ENCODE measurements around the gene ADARB1.

Gene ADARB1

DNA sequence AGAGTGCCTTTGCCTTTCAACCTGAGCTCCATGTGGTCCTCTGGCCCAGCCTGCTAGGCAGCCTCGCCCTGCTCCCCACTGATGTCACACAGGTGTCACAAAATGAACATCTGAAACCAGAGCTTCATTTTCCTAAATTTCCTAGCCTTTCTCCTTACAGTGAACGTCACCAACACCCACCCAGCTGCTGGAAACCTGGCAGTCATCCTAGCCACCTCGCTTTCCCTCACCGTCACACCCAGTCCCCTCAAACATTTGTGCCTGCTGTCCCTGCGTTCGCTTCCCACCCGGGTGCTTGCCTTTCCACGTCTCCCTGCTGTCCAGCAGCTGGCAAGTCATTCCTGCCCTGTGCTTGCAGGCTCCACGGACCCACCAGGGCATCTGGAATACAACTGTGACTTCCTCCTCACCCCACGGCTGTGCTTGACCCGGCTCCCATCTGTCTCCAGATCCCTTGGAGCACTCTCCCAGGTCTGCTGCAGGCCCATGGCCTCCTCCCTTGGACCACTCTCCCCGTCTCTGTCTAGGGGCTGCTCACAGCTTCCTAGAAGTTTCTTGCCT, 23.5 kb downstream of the ADARB1 start:
- no peak for DNase-seq

DNA sequence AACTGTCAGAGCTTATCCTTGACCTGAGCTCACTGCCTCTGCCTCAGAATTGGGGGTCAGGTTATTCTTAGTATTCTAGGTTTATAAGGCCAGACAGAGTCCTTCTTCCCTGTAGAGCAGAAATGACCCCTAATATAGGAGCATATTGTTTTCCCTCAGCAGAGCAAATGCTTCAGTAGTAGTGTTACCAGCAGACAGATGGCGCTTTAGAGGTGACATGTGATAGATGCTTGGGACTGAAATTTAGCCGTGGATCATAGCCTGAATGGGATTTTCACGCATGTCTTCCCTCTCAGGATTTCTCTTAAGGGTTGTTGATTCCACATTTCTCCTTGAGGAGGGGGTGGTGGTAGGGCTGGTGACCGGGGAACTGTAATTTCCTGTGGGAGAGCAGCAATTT, 24.5 kb downstream of the ADARB1 start:
- DNase-seq, result no peak

DNA sequence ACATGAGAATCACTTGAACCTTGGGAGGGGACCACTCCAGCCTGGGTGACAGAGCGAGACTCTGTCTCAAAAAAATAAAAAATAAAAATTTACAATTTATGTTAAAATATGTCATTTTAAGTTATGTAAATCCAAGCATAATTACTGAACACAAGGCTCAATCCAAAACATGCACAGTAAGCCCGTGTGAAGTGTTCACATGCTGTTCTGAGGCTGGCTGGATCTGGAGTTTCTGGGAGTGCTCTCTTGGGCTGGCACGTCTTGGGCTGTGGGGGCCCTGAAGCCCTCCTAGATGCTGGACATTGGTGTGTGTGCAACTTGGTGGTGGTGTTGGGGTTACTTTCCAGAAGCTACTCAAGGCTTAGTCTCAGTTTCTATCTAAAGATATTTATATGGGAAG, 25.2 kb downstream of the ADARB1 start:
- no peak for DNase-seq

DNA sequence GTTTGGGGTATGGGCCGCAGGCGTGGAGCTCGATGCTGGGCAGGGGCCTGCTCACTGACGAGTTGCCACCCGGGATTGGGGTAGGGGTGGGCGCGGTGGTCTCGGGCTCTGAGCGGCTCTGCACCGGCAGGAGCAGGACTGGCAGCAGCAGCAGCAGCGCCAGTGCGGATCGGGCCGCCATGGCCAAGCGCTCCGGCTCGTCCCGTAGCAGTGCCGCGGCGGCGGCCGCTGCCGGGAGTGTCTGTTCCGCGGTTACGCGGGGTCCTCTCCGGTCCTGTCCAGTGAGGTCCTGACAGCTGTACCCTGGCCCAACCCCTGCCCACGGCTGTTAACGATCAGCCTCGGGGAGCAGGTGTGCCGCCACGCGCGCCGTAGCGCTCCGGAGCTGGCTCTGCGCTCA, 26.5 kb downstream of the ADARB1 start:
- DNase-seq, result no peak

DNA sequence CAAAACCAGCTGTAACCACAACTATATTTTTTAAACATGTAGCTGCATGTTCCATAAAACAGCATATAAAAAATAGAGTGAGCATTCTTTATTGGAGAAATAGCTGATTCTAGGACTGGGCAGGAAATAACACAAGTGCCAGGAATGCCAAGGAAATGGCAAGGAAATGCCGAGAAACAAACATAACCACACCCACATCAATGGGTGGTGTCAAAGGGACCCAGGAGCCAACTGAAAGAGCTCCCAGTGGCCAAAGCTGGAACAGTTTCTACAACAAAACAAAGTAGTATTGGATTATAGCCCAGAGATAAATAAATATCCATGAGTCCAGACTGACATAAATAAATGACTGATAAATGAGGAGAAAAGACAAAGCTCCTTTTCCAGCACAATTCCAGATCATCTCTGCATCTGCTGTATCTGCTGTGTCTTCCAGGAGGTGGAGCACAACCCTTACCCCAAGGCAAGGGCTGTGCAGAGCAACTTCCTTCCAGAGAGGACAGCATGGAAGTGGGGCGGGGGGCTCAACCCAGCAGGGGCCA, 28.1 kb downstream of the ADARB1 start:
- no peak for DNase-seq

DNA sequence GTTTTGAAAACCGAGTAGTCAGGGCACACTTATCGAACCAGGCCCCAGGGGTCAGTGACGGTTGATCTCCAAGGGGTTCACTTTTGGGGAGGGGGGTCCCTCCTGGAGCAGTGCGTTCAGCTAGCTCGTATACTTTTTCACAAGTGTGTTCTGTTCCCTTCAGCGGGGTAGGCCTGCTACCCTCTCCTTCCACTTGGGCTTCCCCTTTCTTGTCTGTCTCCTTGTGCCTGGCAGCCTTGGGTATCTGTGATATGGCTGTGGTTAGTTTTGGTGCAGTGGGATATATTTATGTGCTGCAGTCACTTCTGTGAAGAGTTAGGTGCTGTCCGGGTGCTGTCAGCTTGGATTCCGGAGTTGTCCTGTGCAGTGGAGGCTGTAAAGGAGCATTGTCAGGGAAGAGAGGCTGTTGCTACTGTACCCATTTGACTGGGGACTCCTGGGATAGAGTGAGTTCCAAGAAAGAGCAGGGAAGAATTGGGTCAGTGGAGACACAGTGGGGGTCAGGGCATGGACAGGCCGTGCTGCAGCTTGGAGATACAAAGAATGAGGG, 29.7 kb downstream of the ADARB1 start:
- no peak for DNase-seq

DNA sequence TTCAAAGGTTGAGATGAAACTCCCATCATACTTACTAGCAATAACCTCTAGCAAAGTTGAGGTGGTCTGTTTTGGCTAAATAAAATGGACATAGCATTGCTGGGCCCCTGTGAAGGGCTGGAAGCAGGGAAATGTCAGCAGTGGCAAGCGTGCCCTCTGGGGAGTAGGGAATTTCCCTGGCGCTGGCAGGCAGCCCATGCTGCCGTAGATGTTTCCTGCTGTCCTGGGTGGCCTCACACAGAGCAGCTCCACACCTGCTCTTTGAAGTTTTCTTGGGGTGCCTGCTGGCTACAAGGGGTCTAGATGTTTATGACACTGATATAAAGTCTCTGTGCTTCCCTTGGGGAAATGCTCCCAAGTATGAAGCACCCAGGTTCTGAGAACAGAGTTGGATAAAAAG, 30.2 kb downstream of the ADARB1 start:
- DNase-seq, result no peak

DNA sequence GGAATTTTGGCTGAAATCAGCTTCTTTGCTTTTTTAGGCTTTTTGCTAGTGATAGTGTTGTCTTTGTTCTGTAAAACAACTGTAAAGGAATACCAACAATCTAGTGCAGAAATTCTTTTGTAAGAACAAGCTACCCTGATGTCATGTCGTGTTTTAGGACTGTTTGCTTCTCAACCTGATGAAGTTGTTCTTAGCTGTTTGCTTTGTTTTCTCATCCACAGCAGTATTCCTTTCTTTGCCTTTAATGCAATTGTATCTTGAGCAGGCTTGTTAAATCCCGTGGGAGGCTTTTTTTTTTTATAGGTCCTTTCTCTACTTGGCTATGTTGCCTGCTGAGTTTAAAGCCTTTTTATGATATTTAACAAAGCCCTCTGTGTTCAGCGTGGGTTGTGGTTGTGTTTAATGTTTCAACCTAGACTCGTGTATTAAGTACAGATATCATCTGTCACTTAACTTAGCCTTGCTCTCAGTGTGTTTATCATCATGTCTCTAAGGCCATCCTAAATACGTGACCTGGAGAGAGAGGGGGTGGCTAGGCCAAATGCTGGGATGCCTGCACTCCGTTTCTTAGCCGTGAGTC, 31.6 kb downstream of the ADARB1 start:
- DNase-seq, result no peak

DNA sequence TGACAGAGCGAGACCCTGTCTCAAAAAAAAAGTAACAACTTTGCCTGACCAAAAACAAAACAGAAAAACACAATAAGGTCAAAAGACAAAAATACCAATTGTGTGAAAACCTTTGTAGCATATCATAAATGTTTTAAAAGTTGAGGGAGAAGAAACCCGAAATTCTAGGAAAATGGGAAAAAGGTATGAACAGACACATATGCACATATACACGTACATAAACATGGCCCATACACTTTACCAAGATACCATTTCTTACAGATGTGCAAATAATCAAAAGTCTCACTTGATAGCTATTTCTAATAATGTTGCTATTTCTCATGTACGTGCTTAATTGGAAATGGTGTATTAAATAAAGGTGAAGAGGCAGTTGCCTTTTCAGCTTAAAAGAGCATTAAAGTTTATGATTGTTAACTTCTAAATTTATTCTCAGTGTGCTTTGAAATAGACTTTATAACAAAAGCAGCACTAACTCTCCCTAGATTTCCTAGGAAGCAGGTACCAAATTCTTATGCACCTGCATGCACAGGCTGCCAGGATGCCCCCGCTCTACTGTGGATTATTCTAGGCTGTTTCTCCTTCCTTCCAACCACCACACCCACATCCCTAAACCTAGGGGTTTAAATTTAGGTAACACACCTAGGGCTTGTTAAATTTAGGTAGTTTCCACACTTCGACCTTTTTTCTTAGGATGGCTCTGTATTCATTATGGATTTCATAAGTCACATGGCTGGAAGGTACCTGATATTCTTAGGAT, 33.8 kb downstream of the ADARB1 start:
- DNase-seq, result no peak

DNA sequence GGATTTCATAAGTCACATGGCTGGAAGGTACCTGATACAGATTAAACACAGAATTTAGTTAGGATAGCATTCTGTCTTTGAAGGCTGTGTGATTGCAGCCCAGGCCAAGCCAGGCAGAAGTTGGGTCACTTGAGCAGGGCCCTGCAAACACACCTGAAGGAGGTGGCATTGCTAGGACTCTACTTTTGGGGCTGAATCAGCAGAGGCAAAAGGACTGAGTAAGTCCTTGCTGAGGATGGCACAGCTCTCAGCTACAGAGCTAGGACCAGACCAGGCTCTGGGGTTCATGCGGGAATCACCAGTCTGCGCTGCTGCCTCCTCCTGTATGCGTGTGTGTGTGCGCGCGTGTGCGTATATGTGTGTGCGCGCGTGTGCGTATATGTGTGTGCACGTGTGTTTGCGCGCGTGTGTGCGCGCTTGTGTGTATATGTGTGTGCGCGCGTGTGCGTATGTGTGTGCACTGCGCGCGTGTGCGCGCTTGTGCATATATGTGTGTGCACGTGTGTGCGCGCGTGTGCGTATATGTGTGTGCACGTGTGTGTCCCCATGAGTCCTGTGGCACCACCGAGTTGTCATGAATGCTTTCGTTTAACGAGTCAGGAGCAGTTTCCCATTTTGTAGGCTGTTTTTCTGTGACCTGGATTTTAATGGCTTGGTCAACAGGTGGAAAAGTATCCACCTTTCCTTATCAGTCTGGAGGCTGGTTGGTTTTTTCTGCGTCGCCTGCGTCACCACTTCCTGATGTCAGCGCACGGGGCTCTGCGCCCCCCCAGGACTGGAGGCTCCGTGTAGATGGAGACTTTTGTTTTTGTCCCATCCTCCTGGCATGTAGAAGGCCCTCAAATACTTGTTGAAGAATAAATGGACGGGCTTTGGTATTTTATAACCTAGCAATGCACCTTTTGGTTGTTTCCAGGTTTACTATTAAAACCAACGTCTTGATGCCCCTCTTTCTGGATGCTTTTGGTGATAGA, 34.7 kb downstream of the ADARB1 start:
- no peak for DNase-seq

DNA sequence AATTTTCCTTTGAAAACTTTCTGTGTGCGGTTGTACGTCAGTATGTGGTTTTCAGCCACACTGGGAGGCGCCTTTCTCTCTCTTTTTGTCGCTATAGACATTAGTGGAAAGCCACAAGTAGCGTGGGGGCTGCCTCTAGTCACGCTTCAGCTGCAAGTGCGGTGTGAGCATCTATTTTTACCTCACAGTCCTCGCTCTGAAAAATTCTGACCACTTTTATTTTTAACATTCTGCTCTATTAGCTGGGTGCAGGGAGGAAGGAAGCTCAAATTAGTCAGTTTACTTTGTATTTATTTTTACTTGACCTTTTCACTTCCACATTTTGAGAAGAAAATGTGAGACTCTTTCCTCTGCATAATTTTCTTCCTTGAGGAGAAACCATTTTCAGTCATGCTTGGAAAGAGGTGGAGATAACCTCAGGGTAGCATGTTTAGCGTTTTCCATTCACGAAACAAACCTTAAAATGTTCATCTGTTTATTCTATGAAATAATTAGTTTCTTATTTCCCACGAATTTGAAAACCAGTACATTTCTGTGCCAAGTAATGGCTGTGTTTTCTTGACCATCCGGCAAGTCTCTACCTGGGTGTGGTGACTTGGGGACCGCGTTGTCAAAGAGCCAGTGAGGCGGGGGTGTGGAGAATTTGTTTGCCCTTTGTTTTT, 35.6 kb downstream of the ADARB1 start:
- no peak for DNase-seq

DNA sequence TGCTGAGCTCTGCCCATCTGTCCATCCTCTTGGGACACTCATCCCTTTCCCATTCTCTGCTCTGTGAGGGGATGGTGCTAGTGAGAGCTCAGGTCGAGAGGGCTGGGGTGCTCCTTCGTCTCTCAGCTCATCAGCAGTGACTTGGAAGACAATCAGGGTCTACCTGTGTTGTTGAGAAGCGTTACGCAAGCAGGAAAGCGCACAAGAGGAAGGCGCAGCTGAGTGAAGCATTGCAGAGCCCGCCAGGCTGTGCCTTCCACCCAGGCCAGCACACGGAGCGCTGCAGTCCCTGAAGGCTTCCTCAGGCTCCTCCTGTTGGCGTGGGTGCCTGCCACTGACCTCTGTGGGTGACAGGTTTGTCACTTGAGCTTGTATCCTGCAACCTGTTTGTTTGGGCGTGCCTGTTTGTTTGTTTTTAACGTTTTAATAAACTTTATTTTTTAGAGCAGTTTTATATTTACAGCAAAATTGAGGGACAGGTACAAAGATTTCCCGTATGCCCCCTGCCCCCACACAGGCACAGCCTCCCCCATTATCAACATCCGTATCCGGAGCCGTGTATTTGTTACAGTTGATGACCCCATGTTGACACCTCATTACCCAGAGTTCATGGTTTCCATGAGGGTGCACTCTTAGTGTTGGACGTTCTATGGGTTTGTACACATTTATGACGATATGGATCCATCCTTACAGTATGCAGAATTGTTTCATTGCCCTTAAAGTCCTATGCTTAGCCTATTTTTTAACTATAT, 36.7 kb downstream of the ADARB1 start:
- DNase-seq, result no peak

DNA sequence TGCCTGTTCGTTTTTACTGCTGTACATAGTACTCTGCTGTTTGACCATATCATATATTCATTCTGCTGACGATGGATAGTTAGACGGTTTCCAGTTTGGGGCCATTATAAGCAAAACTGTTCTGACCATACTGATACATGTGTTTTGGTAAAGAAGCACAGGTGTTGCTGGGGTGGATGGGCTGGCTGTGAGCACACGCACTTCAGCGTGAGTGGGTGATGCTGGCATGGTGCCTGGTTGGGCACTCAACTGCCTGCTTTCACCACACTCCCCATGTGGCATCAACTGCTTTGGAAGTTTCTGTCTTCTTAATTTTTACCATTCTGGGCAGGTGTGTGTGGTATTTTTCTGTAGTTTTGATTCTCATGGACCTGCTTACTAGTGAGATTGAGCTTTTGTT, 37.3 kb downstream of the ADARB1 start:
- no peak for DNase-seq

DNA sequence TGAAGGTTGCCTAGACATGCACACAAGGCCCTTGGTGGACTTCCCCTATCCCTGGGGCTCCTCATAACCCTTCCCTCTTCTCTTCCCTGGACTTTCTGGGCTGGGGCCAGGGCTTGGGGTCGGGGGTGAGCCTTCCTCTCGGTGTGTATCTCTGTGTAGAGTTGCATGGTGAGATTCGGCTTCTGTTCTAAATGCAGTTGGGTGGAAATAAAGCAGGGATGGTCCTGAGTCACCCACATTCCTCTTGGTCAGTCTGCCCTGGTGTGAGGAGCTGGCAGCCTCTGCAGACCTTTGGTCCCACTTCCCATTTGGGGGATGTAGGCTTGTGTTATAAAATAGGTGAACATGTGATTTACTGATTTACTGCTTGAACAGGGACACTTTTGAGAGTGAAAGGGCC, 38.0 kb downstream of the ADARB1 start:
- DNase-seq, result no peak

DNA sequence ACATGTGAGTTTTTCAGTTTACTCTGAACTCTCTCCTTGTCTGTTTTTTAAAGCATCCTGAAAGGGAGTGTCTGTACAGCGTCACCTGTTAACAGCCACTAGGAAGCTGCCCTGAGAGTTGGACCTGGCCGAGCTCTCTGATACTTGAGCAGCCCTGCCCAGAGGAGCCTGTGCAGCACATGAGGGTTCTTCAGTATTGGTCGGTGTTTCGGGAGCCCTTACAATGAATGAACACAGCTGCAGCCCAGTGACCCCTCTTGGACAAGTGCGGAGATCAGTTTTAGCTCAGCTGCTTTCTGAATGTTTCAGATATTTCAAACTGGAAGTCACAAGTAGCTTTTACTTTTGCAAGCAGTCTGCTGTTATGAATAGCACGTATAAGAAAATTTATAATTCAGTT, 39.2 kb downstream of the ADARB1 start:
- no peak for DNase-seq

DNA sequence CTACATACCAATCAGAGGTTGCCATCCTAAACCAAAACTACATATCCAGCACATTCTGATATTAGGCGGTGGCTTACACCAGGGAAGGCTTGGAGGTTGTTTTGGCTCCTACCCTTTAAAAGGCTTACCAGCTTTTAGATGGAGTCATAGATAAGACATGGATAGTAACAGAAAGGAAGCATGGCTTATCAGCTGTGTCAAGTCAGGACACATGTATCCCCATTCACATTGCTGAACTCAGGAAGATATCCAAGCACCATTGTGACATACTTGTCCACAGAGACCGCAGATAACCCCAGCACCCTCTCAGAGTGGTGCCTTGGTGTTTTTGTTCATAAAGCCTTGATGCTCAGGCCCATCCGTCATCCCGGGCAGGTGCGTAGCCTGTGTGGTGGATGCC, 39.7 kb downstream of the ADARB1 start:
- no peak for DNase-seq

DNA sequence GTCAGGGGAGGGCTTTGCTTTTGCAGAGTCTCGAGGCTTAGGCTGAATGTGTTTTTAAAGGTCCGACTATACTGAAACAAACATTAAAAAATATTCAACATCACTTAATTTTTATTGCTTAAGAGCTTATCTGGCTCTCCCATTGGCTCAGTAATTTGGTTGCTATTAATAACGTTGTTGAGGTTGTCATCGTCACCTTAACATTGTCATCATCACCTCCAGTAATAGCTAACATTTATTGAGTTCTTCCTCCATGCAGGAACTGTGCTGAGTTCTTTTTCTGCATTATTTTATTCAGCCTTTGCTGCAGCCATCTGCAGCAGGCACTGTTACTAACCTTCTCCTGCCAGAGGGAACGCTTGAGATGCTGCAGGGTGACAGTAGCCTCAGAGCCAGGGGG, 40.1 kb downstream of the ADARB1 start:
- DNase-seq, result no peak

DNA sequence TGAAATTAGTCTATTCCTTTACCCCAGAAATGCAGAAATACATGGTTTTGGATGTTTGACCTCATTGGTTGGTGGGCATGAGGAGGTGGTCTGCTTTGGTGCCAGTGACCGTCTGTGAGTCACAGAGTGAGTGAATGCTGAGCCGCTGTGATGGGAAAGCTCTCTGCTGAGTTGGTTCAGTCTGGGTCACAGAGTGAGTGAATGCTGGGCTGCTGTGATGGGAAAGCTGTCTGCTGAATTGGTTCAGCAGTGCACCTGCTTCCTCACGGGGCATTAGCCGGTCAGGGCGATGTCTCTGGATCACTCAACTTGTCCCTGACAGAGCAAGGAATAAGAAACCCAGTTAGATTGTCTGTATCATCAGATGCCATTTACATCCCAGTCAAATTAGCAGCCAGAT, 40.8 kb downstream of the ADARB1 start:
- DNase-seq, result no peak

DNA sequence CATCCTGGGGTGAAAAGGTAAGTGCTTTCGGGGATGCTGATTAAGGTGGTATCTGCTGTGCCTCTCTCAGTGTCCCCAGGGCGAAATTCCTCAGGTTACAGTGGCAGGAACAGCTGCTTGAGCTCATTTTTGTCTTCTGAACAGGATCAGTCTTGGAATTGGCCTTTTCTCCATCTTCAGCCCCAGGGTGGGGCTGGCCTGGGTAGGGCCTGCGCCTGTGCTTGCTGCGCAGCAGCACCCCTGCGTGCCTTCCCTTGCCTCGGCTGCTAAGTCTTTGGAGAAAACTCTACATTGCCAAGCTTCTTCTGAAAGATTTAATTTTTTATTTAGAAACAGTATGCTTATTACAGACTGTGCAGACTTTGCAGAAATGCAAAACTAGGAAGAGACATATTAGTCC, 41.7 kb downstream of the ADARB1 start:
- no peak for DNase-seq

DNA sequence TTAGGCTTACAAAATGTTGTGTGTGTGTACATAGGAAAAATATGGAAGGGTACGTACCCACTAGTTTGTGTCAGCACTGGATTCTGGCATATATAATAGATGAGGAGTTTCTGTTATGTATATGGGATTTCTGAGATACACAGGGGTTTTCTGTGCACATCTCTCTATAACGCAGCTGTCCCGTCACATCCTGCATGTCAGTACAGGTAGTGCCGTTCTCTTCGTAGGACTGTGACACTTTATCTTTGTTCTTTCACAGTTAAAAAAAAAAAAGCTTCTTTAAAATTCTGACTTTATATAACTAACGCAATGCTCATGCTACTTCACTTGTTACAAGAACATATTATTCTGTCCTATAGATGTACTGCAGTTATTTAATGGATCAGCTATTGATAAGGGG, 42.9 kb downstream of the ADARB1 start:
- DNase-seq, result no peak

DNA sequence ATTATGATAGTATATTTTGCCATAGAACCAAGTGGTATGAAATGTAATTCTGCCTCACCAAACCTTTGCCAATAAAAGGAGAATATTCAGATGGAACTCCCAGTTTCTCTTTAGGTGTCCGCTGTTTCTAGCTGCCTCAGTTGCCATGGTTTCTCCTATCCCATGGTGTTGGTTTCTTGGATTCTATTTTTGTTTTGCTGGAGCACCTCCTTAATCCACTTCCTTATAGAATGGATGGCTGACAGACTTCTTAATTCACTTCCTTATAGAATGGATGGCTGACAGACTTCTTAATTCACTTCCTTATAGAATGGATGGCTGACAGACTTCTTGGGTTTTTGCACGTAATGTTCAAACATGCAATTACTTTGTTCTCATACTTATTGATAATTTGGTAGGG, 43.7 kb downstream of the ADARB1 start:
- DNase-seq, result no peak

DNA sequence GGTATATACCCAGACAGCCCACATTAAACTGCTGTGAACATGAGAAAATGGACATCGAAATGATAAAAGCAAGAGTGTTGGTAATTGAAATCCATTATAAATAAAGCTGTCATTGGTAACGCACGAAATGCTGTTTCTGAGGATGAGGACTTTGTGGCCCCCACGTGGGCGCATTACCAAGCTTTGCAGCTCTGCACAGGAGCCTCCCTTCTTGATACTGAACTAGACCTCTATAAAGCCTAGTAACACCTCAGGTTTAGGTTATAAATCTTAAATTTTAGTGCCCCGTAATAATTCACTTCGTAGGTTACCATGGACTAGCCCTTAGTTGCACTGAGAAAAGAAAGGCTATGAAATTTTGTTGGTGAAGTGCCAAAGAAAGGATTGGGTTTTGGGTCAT, 45.4 kb downstream of the ADARB1 start:
- DNase-seq, result no peak
